GM13977 (cell line): Measurements from ENCODE around the gene FAM107A.

Experiments used
- DNase-seq: peaks from one replicate; pipeline ENCODE4 v3.0.0; 2012; ENCODE audit warnings: low spot score
- in situ Hi-C: fragments of 300-500 bp; cut with MboI; formaldehyde crosslinking; loops from one replicate; pipeline ENCODE4 v1.12.0; 2022; ENCODE audit warnings: low sequenced_read_pairs, low pct_unique_long_range_greater_than_20kb, mixed read lengths, inconsistent platforms; ENCODE audit not compliant: unreplicated experiment
- TF ChIP-seq, protein P1 (sequence below): IDR thresholded peaks from 2 replicates; pipeline ENCODE4 v1.5.1; 2012; ENCODE audit warnings: mild to moderate bottlenecking, control low read depth; ENCODE audit not compliant: insufficient read depth; ENCODE audit errors: extremely low read depth, missing control alignments

The FAM107A gene

DNA sequence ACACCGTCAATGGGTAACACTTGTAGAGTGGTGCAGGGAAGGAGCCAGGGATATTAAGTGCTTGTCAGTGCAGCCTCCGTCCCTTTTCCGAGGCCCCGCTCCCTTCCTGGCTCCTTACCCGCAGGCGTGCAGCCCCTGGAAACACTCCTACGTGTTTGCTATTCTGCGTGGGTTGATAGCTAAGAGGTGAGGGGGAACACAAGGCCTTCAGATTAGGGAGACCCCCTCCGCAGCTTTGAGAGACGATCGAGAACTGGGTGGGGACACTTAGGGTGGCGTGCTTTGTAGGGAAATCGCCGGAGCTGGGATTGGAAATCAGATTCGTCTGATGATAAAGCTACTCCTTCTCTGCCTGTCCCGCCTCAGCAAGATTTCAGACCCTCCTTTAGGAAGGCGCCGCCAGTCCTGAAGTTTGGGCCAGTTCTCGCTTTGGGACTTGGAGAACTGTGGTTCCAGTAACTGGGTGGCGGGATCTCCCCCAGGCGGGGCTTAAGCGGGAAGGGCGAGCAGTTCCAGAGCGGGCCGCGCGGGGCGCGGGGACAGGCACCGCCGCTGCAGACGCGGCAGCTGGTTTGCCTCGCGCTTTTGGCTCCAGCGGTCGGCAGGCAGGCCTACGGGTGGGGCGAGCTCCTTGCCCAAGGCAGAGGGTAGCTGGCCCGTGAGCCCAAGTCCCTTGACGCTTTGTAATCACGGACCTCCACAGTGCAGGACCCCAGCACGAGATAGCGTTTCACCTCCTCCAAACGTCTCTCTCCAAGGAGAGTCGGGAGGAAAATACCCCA, 8.0 kb upstream of the FAM107A start:
- TF ChIP-seq, protein P1, sequence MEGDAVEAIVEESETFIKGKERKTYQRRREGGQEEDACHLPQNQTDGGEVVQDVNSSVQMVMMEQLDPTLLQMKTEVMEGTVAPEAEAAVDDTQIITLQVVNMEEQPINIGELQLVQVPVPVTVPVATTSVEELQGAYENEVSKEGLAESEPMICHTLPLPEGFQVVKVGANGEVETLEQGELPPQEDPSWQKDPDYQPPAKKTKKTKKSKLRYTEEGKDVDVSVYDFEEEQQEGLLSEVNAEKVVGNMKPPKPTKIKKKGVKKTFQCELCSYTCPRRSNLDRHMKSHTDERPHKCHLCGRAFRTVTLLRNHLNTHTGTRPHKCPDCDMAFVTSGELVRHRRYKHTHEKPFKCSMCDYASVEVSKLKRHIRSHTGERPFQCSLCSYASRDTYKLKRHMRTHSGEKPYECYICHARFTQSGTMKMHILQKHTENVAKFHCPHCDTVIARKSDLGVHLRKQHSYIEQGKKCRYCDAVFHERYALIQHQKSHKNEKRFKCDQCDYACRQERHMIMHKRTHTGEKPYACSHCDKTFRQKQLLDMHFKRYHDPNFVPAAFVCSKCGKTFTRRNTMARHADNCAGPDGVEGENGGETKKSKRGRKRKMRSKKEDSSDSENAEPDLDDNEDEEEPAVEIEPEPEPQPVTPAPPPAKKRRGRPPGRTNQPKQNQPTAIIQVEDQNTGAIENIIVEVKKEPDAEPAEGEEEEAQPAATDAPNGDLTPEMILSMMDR, result peak; percentile 39
- in situ Hi-C loops, result no loop called here
- DNase-seq, result peak; percentile 86

DNA sequence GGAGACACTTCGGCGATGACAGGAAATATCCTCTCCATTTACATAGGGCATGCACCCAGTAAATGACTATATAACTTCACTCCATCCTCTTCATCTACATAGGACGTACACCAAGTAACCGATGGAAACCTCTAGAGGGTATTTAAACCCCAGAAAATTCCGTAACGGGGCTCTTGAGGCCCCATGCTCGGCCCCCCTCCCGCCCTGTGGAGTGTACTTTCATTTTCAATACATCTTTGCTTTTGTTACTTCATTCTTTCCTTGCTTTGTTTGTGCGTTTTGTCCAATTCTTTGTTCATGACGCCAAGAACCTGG, 7.5 kb upstream of the FAM107A start:
- DNase-seq, result no peak
- in situ Hi-C loops, result no loop called here
- TF ChIP-seq, protein P1, result no peak

DNA sequence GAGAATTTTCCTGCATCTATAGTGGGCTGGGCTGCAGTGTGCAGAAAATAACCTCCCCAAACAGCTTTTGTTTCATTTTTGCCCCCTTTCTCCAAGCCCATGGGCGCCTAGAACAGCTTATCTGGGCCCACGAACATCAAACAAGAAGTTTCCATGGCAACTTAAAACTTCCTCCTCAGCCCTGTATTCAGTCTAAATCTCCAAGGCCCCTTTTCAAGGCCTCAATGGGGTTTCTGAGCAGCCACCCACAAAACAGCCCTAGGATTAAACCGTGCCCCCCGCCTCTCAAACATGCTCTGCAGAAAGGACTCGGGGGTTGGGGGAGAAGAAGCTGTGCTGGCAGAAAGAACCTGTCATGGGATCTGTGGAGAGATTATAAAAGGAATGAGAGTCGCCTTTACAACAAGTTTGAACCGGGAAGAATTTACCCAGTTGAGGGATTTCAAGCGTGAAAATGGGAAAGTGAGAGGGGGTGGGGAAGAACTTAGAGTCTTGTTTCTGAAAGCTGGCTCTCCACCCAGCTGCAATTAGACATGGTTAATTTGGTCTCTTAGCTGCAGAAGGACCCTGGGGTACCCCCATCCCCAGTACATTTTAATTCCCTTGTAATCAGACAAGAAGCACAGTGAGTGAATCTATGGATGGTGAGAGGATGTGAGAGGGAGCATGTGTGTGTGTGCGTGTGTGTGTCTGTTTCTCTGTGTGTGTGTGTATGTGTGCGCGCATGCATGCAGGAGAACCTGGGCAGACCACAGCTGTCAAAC, 4.3 kb upstream of the FAM107A start:
- no peak for DNase-seq
- in situ Hi-C loops, result no loop called here
- TF ChIP-seq, protein P1, result no peak

DNA sequence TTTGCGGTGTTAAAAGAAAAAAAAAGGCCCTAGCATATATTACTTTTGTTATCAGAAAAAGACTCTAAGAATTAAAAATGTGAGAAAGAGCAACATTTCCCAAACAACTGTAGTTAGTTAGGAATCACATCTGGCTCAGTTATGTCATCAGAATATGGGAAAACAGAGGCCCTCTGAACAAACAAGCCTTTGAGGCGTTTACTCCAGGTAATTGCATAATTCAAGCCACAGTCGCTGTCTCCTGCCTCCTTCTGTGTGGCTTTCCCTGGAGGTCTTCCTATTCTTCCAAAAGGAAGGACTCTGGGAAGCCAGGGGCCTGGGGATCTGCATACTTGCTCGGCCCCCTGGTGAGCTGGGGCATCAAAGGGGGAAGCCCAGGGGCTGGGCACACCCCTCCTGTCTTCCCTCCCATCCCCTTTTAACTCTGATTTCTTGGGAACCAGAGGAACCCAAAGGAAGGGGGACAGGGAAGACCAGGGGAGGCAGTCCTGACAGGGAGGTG, 3.7 kb upstream of the FAM107A start:
- TF ChIP-seq, protein P1, result no peak
- no peak for DNase-seq
- in situ Hi-C loops, result no loop called here

DNA sequence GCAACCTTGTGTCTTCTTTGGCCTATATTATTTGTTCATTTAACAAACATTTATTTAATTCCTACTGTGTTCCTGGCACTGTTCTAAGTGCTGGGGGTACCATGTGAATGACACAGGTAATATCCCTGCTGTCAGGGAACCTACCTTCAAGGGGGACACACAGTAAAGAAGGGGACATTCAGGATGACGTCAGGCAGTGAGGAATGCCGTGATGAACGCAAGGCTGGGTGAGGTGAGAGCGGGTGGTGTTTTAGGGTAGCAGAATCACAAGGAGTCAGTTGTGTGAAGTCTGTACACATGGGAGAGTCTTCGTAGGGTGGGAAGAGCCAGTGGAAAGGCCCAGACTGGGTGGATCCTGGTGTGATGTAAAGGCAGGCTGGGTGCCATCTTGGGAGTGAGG, 1.7 kb upstream of the FAM107A start:
- TF ChIP-seq, protein P1, result no peak
- DNase-seq, result no peak
- in situ Hi-C loops, result loop anchor here (10.0 kb wide), 1 partner anchor 46 kb away; no protein-coding TSS in a partner anchor

DNA sequence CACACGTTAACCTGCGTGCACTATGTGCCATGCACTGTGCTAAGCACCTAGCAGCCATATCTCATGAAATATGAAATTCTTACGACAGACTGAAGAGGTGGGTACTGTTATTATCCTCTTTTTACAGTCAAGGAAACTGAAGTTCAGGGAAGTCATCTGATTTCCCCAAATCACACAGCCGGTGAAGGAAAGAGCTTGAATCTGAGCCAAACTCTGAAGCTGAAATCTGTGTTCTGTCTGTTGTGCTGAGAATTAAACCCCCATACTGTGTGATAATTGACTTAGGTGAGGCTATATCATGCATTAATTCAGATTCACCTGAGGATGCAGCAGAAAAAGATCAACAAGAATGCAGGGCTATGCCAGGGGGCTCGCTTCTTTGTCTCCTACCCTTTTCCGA, 475 bp downstream of the FAM107A start:
- in situ Hi-C loops, result loop anchor here (10.0 kb wide), 1 partner anchor 48 kb away; no protein-coding TSS in a partner anchor
- TF ChIP-seq, protein P1, result no peak
- DNase-seq, result no peak
